HG03469 (cell line): Measurements from ENCODE around the gene MACROD1.

Experiments
- ATAC-seq: cut with Tn5 transposase; IDR thresholded peaks from one replicate; pipeline ENCODE4 v1.9.1; 2021; ENCODE audit warnings: mild to moderate bottlenecking, moderate library complexity, moderate number of reproducible peaks; ENCODE audit not compliant: unreplicated experiment

Gene MACROD1

DNA sequence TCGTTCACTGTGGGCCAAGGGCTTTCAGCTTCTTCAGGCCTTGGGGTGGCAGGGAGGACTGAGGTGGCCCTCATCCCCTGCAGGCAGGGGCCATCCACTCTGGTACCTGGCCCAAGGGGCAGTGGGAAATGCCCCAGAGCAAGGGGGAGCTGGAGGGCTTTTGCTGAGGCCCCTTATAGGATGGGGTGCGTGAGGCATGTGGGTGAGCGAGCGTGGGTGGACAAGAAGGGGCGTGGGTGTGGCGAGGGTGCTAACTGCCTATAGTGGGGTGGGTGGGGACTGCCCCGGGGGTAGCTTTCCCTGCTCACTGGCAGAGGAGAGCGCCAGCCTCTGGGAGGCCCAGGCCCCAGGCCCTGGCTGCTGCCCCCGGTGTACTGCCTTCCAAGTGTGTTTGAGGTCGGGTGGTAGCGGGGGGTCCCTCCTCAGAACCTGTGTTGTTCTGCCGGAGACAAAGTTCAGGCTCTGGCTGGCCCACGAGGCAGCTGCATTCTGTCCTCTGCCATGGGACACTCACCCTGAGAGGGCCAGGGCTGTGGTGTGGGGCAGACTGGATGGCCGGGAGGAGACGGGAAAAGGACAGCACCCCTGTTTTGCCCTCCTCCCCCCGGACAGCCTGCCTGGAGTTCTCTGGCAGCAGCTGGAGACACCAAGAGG, 126.8 kb downstream of the MACROD1 start:
- no peak for ATAC-seq

DNA sequence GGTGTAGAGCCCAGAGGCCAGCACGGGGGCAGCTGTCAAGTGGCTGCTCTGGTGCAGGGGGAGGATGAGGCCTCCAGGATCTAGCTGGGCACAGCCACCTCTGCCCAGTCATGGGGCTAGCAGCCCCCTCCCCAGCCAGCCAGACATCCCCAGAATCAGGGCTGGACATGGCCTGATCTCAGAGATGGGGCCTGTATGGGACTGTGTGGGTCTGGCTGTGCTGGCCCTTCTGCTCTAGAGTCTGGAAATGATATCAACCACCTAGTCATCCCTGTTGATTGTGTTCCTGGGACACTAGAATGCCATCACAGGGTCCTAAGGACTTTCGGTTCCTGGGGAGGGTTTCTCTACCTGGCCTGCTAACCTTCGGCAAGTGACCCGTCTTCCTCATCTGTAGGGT, 127.4 kb downstream of the MACROD1 start:
- no peak for ATAC-seq

DNA sequence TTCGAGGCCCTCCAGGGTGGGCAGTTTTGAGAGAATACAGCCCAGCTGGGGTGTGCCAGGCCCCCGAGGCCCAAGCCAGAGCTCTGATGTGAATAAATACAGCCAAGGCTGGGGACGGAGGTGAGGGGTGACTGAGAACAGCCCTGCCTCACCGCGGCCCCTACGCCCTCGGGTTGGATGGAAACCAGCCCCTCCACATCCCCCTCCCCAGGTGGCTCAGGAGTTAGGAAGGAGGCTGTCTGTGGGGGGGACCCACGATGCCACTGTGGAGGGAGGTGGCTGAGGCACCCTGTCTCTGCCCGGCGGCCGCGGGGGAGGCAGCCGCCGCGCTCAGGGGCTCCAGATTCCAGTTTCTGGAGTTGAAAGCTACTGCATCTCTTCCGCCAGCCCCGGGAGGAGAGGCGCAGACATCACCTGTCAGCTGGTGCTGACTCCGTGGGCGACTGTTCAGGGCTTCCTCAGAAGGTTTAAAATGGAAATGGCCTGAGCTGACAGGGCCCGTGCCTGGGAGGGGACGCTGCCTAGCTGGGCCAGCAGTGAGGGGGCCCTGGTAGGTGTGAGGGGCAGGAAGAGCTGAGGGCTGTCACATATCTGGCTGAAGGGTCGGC, 128.8 kb downstream of the MACROD1 start:
- ATAC-seq: no peak

DNA sequence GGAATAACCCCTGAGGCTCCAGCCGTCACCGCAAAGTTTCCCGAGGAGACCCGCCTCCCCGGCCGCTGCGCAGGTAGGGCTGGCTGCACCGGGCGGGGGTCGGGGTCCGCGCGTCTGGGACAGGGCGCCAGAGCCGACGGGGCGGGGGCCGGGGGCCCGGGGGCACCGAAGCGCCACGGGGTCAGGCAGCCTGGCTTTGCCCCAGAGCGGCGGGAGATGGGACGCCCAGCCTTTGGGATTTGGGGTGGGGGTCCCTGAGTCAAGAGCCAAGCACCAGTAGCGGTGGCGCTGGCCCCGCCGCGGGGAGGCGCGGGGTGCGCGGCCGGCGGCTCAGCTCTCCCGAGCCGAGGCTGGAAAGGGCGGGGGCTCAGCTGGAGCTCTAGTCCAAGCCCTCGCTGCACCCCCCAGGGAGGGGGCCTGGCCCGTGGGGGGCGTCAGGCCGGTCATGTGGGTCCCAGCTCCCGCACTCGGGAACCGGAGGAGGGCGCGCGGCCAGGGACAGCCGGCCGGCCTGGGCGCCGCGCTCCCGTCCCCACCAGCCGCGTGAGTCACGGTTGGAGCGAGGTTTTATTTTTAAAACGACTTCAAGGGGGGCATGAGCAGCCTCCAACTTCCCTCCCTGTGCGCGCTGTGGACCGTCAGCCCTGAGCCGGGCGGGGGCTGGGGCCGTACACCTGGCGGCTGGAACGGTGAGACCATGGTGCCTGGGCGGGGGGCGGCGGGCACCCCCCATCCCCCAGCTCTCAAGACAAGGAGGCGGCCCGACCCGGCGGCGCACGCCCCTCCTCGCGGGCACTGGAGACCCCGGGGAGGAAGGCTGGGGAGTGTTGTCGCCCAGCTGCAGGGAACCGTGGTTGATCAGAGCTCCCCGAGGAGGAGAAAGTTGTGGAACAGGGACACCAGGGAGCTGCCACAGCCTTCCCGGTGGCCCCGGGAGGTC, 129.6 kb downstream of the MACROD1 start:
- no peak for ATAC-seq

DNA sequence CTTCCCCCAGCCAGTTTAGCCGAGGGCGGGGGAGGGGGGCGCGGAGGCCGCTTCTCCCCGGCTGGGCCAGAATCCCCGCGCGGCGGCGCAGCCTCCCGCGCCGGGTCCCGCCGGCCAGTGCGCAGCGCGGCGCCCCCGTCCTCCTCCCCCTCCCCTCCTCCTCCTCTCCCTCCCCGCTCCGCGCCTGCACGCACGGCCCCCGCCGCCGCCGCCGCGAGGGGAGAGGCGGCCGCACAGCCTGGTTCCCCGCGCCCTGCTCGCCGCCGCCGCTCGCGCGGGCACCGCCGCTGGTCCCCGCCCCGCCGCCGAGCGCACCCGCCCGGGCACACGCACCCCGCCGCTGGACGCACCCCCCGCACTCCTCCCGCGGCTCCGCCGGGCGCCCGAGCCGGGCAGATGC, 130.3 kb downstream of the MACROD1 start, which contains the start of gene FLRT1:
TSS of gene FLRT1 (plus strand) at position 356 of the 400 bp plus-strand sequence. CDS start 80,337 bp downstream, outside the sequence.
- no peak for ATAC-seq

DNA sequence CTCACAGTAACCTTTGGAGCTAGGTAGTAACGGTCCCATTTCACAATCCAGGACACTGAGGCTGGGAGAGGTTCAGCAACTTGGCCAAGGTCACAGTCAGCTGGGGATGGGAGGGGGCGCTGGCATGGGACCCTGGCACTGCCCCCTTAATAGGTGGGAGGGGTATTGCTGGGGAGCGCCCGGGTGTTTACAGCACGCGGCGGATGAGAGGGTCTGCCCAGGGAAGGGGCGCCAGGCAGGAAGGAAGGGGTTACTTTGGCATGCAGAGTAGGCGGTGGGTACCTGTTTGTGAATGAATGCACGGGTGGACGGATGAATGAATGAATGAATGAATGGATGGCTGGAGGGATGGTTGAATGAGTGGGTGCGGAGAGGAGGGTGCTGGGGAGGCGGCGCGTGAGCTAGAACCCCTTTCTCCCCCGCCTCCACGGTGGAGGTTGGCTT, 130.8 kb downstream of the MACROD1 start:
- no peak for ATAC-seq

DNA sequence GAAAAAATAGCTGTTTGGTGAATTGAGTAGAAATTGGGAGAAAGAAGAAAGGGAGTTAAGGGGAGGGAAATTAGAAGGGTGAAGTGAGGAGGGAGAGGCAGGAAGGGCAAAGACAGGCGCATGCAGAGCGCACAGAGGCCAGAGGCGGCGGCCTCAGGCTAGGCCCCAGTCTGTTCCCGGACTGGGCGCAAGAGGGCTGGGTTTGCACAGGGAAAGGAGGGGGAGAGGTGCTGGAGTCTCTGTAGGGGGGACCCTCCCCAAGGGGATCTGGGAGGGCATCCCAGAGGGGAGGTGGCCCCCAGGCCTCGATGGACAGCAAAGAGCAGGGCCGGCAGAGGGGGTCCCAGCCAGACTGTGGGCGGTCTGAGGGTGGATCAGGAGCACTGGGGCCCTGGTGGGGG, 131.5 kb downstream of the MACROD1 start:
- ATAC-seq: no peak

DNA sequence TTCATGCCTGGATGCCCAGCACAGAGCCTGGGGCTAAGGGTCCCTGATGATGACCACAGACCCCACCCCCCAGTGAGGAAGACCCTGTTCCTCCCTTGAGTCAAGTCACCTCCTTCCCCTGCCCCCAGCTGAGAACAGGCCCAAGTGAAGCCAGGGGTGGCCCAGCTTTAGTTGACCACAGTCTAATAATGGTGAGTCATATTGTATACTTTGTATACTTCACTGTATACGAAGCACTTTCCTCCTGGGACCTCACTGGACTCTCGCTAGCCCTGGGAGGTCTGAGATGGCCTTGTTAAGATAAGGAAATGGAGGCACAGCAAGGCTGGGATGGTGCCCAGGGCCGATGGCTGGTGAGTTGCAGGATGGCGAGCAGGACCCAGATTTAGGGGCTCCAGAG, 133.9 kb downstream of the MACROD1 start:
- ATAC-seq: no peak

DNA sequence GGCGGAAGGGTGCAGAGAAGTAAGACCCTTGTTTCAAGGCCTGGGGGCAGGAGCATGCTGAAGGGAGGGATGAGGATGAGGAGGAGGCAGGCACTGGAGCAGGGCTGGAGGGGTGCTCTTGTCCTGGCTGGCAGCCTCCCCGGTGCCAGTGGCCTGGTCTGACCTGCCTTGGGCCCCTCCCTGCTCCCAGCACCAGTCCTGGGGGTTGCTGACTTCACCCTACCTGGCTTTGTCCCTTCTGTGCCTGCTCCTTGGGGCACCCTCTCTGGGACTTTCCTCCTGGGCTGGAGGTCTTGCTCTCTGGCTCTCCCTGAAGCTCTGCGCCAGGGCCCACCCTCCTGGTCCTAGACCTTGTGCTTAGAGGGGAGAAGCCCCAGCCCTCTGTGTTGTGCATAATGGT, 134.9 kb downstream of the MACROD1 start:
- ATAC-seq: no peak

DNA sequence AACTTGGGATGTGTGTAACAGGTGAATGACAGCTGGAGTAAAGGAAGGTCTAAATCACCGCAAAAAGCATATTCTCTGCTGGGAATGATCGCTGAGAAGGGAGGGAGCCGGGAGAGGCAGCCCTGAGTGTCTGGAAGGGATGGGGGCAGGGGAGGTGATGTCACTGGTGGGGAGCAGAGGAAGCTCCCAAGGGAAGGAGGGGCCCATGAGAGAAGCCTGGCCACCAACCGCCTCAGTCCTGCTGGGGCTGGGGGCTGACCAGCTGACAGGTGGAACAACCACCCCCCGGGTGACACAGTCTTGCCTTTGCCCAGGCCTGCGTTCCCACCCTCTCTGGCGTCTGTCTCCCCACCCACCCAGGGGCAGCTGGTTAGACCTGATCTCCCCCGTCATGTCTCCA, 136.1 kb downstream of the MACROD1 start:
- no peak for ATAC-seq

DNA sequence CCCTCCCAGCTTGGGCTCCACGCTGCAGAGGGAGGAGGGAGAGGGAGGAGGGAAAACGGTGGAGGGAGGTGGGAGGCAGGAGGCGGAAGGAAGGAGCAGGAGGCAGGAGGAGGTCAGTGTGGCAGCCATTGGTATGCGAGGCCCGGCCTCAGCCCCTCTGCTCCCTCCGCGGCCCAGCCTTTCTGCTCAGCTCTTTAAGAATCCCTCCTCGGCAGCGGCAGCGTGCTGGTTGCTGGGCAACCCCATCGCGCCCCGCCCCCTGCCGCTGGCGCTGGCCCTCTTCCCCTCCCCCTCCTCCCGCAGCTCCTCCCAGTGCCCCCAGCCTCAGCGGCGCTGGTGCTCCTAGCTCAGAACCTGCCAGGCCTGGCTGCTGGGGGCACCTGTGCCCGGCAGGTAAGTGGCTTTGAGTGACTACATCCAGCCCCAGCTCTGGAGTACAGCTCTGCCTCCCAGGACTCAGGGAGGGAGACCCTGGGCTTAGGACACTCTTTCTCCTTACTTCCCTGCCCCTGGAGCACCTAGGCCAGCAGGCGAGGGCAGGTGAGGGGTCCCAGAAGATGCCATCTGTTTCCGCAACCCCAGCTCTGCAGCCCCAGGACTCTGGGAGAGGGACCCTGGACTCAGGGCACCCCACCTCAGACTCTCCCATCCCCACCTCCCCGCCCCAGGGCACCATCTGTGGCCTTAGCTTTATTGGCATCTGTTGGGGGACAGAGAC, 137.4 kb downstream of the MACROD1 start:
- ATAC-seq: no peak

DNA sequence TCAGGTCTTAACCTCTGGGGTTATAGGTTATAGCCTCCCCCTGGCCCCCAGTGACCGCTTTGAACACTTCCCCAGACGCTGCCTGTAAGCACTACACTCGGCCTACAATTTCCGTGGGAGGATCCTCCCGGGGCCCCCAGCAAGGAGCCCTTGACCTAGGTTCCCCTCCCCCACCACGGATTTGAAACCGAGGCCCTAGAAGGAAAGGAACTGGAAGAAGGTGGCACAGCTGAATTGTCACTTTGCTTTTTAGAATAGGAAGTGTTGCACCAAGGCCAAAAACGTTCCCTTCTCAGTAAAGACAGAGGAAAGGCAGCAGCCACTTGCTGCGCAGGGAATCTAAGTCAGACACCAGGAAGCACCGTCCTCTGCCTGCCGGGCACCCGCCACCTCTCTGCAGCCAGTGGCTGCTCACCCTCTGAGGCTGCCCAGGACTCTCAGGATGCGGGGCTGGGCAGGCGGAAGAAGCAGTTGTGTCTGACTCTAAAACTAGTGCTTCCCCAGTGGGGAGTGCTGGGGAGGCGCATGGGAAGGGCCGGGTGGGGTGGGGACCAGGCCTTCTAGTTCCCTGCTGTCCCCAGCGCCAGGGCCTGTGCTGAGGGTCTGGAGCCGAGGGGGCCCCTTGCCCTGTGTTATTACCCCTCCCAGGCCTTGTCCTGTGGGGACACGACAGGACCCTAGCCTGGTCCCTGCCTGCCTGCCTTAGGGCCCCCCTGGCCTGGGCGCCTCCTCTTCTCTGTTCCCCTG, 138.1 kb downstream of the MACROD1 start:
- no peak for ATAC-seq

DNA sequence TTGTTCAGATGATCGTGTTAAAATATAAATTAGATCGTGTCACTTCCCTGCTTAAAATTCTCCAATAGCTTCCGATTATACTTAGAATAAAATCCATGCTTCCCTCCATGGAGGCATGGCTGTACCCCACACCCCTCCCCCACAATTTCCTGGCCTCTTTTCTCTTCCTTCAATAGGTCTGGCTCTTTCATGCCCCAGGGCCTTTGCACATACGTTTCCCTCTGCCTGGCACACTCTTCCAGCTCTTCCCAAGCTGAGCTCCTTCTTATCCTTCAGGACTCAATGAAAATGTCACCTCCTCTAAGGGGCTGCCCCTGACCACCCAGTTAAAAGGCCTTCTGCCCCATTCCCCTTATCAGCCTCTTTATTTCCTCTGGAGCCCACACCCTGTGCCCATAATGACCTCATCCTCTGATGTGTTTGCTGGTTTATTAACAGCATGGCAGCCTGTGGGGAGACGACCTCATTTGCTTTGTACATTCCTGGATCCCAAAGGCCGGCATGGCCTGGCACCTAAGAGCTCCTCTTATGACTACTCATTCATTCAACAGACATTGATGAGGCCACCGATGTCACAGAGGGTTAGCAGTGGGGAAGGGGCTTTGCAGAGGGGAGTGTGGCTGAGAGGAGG, 139.2 kb downstream of the MACROD1 start:
- no peak for ATAC-seq

DNA sequence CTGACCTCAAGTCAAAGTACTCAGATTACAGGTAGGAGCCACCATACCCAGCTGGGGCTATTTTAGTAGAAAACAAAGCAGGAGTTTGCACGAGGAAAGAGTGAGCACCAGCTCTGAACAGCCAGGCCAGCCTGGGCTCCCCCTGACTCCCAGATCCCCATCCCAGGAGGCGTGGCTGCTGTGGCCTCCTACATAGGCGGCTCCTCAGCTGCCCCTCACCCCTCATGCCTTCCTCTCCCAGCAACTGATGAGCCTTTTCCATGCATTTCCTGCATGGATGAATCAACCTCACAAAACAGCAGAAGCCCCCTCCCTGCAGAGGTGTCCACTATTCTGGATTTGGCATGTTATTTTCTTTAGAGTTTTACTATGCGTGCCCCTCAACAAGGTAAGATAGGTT, 140.7 kb downstream of the MACROD1 start:
- ATAC-seq: no peak

DNA sequence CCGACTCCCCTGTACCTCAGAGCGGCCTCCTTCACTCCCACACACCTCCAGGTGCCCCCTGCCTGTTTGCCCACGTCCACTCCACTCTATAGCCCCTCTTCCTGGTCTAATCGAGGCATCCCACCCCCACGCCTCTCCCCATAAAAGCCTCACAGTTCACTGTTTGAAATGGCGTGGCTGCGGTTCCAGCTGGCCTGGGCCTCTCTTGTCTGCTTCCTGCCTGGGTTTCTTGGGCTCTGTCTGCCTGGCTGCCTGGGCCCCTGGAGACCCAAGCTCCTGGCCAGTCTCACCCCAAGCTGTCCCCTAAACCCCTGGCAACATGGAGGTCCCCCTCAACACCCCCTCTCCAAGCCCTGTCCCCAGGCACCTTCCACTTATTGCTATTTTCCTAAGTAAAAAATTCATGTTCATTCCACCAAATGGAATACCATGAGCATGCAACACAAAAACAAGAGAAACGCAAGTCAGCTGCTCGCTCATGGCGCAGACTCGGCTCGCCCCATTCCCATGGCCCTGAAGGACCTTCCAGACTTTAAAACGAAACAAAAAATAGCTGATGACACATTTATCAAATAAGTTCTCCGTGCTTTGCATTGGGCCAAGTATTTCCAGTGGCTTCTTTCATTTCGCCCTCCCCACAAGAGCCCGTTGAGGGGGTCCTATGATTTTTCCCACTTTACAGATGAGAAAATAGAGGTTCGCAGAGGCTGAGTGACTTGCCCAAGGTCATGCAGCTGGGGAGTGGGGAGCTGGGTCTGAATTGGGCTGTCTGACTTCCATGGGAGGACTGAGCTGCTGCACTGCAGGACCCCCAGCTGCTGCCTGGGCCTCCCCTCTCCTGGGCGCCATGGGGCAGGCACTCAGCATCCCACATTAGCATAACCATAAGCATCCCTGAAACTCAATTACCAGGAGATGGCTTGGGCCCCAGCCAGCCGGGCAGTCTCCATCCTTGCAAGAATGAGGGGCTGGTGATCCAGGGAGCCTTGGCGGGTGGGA, 141.9 kb downstream of the MACROD1 start:
- ATAC-seq: no peak

DNA sequence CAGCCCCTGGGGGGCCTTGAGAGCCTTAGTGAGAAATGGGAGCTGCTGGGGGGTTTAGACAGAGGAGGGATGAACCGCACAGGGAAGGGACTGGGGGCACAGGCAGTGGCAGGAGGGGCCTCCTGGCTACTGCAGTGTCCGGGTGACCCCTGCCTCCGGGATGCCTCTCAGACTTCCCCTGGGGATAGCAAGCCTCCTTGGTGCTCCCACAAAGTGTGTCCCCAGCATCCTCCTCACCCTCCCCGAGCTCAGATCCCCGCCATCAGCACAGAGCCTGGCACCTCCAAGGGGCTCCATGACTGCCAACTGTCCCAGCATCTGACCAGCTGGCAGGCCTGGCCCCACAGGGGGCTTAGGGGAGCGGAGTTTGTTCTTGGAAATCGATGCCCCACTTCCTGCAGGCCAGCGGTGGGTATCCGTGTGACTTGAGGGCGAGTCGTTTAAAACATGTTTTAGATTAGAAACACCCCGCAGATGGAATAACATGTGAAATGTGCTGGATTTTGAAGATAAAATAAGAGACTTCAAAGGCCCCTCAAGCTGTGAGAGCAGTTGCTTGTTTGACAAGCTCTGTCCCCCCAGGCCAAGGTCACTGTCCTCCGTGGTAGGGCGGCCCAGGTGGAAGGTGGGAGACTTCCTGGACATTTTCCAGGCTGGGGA, 143.7 kb downstream of the MACROD1 start:
- no peak for ATAC-seq

DNA sequence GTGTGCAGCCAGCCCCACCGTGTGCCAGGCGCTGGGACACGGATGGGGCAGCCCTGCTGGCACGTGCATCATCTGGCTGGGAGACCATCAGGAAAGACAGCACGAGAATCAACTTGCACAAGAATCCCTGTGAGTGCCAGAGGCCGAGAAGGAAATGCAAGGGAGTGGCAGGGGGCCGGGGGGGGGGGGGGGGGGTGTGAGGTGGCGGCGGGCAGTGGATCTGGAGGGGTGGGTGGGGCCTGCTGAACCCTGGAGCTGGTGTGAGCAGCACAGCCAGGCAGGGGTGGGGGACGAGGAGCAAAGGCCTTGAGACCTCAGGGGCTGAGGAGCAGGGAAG, 144.2 kb downstream of the MACROD1 start:
- no peak for ATAC-seq
